Stimulated activated CD8-positive, alpha-beta memory T cell treated with anti-CD3 and anti-CD28 coated beads, Interleukin-12 subunit alpha, Interleukin-12 subunit beta, amount 100 ng/mL, for 24 hours (primary cell): ENCODE data around the gene INPP4A.

Experiments used
- DNase-seq: peaks from one replicate; pipeline ENCODE4 v3.0.0-alpha.2; 2020; ENCODE audit errors: extremely low read depth

The INPP4A gene

DNA sequence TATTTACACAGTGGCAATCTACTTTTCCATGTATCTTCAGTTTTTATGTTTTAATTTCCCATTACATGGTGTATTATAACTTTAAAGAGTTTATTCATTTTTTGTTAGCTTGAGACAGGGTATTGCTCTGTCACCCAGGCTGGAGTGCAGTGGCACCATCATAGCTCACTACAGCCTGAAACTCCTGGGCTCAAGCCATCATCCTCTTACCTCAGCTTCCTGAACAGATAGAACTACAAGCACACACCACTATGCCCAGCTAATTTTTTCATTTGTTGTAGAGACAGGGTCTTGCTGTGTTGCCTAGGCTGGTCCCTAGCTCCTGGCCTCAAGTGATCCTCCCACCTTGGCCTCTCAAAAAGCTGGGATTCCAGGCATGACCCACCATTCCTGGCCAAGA lies 96.8 kb downstream of the INPP4A start:
- DNase-seq = no peak

DNA sequence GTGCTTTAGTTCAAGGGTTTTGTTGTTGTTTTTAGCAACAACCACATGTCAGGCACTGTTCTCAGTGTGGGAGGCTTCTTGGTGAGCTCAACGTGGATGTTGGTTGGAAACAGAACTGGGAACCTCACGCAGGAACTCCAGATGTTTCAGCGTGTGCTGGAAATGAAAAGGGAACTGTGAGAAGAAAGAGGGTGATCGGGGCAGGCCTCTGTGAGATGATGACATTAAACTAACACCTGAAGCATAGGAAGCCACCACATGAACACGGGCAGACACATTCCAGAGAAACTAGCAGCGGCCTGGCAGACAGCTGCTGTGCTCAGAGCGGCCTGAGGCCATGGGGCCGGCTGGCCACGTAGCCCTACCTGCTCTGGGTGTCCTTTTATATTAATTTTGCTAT lies 97.2 kb downstream of the INPP4A start:
- no peak for DNase-seq

DNA sequence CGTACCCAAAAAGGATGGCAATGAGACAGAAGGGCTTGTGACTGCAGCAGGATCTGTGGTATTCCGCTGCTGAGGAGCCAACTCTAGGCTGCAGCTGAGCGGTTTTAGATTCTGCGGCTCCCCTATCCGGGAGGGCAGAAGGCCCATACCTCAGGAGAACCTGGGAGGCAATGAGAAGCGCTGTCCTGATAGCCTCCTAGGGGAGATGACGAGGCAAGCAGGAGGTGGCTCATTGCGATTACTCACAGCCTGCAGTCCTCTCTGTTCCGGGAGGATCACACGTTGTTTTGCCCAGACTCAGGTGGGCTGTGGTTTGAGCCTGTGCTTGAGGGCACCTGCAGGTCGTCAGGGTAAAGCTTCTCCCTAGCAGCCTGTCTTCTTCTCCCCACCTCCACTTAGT lies 98.6 kb downstream of the INPP4A start:
- DNase-seq = no peak

DNA sequence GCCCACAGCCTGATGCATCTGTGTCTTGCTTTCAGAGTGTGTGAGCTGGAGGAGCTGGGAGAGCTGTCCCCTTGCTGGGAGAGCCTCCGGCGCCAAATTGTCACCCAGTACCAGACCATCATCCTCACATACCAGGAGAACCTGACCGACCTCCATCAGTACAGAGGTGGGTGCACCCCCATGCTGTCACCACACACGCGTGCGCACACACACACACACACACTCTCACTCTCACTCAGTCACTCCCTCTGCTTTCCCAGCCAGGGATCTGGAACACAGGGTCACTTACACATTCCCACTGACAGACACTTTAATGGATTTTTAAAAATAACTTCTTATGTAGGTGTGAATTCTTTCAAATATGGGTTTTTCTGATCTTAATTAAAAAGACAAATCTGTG lies 99.2 kb downstream of the INPP4A start:
- no peak for DNase-seq

DNA sequence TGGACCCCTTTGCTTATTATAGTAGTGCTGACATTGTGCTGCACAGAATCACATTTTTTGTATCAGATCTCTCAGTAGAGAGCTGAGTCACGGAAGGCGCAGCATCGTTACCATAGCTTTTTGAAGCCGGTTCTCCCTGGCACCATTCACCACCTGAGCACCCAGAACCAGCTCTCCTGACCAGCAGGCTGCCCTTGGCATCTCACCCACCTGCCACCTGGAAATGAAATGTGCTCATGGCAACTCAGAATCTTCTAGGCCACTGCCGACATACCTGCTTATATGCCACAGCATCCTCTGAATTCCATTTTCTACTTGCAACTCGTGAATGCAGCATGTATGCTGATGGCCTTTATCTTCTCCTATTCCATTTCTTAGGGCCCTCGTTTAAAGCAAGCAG lies 100.9 kb downstream of the INPP4A start:
- no peak for DNase-seq

DNA sequence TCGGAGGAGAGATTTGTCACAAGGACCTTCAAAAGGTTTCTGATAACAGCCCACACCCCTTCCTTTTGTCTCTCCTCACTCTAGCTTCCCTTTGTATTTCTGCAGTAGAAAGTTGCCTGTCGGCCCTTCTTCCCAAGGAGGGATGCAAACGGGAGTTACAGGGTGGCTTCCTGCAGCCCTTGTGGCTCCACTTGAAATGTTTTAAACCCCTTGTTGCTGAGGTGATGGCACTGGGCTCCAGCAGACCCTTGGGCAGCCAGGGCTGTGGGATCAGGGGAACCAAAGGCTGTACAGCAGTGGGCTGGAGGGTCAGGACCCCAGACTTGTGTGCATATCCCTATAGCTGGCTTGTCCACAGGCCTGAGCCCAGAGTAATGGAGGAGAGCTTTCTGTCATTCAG lies 101.5 kb downstream of the INPP4A start:
- DNase-seq = no peak

DNA sequence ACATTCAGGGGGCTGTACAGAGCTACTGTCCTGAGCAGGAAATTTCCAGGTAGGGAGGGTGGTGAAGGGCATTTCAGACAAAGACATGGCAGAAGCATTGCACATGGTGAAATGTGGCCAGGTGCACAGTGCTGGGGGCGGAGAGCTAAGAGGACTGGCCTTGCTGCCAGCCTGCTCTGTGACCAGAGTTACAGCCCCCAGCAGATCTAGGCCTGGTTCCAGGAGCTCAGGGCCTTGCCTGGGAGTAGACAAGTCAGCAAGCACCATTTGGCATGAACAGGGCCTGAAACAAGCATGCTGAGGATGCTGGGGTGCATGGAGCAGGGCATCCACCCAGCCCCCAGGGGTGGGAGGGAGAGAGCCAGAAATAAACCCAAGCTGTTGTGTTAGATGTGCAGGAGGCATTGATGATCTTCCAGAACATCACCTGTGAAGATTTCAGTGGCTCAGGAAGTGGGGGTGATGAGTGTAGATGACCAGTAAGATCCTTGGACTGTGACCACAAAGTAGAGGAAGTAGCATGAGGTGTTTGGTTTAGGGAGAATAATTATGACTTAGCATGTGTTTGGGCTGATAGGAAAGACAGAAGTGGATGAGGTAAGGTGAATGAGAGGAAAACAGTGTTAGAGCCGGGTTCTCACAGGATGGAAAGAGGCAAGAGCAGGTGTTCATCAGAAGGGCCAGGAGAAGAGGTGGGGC lies 102.6 kb downstream of the INPP4A start:
- no peak for DNase-seq

DNA sequence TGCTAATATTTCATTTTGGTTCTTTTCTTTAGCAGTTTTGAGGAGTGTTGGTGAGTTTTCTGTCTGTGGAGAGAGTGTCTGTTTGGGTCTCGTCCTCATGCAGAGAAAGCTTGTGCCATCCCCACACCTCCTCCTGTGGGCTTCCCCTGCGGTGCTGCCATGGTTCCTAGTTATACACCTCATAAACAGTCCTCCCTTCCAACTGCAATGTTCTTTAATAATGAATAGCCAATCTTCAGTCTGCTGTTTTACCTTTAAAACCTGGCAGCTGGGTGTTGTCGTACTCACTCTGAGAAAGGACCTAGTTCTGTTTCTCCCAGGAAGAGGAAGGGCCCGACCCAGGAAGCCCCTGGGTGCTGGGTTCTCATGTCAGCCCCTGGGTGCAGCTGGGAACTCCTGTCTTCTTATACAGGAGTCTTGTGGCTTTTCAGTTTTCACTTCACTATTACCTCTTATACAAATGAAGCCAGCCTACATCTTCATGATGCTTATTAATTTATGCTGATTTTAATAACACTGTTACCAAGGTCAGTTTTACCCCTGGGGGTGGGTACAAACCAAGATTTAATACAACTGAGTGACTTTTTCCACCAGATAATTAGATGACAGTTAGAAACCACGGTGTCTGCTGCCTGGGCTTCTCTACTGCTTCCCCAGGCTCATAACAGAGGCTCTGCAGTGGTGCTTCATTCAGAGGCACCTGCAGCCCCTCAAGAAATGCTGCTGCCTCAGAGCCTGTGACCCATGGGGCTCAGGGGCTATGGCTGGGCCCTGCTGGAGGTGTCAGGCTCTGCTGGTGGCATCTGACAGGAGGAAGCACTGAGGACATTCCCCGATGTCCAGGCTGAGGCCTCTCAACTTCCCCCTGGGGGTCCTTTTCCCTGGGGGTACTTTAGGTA lies 104.5 kb downstream of the INPP4A start:
- no peak for DNase-seq

DNA sequence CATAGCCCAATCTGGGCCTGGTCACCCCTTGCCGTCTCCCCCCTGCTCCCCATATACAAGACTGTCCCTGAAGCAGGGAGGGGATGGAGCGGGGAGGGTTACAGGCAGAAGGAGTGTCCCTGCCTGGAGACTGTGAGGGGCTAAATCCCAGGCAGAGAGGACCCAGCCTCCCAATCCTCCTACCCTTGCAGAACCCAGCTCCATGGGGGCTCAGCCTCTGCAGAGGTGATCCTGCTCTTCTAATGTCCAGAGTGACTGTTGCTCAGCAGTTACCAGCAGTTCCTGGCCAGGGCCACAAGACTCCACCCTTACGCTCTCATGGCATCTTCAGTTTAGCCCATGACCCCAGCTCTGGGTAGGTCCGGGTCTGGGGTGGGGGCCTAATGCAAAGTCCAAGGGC lies 105.5 kb downstream of the INPP4A start:
- no peak for DNase-seq

DNA sequence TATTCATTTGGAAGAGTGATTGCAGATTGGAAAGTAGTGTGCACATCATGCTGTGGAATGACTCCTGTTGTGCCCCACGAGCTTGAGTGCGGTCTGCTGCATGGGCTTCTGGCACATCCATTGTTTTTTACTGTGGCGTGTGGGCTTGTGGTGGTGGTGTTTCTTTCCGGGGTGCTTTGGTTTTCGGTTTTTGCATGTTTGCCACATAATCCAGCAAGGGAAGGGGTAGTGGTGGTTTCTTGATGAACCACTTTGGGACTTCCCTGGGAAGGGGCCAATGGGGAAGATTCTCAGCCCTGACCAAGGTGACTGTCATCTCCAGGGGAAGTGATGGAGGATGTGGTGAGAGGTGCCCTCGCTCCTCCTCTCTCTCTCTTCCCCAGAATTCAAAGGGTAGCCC lies 106.7 kb downstream of the INPP4A start:
- DNase-seq = no peak

DNA sequence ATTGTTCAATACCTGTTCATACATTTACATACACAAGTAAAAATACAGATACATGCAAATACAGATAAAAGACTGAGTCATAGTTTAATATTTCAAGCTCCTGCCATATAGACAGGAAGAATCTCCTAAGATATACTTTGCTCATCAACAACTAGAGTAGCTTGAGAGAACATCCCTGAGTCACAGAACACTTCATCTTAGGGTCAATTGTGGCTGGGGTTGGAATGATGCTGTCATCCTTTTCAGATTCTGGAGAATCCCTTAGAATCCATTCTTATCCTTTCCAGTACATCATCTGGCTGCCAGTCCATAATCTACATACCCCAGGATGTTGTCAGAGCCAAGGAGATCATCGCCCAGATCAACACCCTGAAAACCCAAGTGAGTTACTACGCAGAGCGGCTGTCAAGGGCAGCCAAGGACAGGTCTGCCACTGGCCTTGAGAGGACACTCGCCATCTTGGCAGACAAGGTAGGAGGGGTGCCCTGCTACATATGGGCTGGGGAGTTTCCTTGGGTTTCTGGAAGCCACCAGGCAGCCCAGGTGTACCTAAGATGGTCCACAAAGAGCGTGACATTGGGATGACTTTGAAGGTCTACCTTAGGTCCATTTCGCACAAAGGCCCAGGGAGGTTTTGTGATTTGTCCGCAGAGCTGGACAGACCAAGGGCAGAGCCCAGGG lies 108.0 kb downstream of the INPP4A start:
- DNase-seq = no peak

DNA sequence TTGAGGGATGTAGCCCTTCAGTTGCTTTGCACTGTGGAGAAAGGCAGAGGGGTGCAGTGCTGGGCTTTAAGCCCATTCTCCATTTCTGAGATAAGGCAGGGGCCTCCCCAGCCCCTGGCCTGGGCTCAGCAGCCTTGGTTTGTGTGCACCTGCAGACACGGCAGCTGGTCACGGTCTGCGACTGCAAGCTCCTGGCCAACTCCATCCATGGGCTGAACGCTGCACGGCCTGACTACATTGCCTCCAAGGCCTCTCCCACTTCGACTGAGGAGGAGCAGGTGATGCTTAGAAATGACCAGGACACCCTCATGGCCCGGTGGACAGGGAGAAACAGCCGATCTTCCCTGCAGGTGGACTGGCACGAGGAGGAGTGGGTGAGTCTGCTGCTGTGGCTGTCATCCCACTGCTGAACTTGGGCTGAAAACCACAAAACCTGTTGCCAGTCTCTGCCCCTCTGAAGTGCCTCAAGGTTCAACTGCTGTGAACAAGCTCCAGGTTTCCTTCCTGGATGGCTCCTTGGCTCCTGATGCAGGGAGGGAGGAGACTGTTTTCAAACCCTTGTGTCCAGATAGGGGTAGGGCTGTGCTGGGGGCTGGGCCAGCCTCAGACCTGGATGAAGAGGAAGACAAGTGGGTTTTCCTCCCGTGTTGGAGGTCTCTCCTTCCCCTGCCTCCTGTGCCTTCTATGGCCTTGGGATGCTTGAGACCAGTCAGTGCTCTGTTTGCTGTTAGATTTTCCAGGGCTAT lies 109.6 kb downstream of the INPP4A start:
- no peak for DNase-seq

DNA sequence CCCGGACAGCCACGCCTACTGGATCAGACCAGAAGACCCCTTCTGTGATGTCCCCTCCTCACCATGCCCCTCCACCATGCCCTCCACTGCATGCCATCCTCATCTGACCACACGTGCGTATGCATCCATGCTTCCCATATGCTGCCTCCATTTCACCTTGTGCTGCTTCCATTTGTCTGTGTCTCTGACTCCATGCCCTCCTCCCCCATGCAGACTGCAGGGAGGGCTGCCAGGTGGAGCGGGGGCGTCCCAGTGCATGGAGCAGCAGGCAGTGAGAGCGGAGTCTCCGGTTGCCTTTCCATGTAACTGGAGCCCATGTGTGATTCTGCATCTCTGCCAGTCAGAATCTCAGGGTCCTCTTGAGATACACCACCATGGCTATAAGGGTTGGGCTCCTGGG lies 111.0 kb downstream of the INPP4A start:
- DNase-seq = no peak

DNA sequence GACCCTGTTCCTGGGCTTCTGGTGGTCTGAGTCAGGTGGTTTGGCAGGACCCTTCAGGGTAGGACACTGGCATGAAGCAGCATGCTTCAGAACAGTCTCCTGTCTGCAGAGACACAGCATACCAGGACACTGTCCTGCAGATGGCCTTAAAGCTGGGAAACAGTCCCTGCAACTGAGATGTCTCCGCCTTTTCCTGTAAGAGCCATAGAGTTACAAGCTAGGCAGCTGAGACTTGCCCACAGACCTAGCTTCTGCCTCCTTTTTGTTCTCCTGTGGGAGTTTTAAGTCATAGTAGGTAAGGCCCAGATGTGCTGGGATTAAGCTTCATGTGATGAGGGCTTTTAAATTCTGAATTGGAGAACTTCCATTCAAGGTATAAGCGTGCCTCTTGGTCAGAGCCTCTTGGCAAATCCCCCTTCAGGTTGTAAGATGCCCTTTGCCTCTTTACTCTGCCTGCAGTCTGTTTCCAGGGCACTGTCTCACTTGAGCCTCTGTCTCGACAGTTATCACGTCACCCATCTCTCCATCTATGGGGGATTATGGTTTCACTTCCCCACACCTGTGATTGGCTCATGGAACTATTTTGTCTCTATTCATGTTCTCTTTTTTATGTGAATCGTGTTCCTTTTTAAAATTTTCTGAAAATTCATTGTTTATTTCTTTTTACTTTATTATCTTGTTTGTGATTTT lies 111.8 kb downstream of the INPP4A start:
- no peak for DNase-seq

DNA sequence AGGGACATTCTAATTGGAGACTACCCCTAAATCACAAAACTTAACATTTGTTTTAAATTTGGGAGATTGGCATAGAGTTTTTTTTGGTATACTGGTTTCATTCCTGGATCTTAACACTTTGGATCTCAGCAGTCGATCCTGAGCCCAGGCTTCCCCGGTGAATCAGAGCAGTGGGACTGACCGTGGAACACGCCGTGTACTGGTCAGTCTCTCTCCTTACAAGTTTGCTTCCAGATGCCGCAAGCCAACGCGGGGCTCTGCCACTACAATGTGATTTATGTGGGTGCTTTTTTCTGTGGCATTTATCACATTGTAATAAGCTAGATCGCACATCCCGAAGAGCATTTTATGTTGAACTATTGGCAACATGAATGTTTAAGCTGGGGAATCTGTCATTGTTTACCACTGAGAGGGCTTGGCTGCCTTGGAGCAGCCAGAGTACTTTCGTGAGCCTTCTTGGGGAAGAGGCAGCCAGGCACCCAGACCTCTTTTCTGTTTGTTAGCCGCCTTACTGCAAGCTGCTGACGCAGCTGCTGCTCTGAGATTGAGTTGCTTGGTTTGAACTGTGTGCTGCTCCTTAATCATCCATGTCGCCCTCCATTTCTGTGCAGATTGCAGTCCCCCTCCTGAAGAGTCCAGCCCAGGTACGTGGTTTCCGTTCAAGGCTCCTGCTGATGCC lies 114.3 kb downstream of the INPP4A start:
- no peak for DNase-seq

DNA sequence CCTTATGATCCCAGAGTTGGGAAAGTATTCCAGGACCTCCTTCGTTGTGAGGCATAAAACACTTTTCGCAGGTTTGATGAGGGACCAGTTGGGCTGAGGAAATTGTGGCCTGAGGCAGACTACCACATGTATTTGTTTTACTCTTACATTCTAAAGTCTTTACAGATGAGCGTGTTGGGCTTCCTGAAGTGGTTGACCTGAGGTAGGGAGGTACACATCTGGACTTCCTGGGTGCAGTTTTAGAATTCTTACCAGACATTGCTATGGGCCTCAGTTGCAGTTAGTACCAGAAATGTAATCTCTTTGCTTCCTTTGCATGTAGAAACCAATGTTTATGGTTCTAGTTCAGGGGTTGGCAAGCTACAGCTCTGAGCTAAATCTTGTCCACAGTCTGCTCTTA lies 114.9 kb downstream of the INPP4A start:
- no peak for DNase-seq

DNA sequence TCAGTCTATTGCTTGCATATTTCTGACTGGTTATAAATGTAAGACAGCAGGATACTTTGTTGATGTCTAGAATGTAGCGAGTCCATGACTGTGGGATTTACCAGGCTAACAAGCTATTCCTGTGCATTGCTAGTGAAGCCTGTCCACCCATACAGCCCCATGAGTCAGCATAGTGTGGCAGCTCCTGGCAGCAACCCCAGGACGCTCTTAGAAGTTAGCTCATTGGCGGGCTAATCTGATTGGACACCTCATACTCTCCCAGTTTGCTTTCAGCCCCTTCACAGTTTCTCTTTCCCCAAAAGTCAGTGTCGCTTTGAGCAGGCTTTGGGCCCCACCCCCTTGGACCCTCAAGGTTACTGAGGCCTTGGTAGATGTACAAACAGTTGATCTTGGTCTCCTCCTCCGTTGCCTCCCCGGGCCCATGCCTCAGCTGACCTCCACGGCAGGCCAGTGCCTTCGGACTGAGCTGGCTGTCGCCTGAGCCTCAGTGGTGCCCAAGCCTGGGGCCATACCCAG lies 115.7 kb downstream of the INPP4A start:
- DNase-seq = no peak

DNA sequence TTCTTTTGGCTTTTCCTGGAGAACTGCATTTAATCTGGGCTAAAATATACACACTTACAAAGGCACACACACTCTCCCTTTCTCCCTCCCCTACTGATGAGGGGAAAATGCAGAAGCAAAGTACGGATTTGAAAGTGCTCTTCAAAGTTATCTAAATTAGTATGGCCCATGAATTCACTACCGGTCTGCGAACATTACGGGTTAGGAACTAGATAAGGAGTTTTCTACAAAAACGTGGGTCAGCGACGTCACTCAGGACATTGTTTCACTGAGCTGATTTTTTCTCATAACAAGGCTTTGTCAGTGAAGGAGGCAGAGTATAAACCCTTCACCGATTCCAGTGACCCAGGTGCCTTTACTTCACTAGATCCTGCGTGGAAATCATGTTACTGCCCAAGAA lies 116.4 kb downstream of the INPP4A start:
- no peak for DNase-seq

DNA sequence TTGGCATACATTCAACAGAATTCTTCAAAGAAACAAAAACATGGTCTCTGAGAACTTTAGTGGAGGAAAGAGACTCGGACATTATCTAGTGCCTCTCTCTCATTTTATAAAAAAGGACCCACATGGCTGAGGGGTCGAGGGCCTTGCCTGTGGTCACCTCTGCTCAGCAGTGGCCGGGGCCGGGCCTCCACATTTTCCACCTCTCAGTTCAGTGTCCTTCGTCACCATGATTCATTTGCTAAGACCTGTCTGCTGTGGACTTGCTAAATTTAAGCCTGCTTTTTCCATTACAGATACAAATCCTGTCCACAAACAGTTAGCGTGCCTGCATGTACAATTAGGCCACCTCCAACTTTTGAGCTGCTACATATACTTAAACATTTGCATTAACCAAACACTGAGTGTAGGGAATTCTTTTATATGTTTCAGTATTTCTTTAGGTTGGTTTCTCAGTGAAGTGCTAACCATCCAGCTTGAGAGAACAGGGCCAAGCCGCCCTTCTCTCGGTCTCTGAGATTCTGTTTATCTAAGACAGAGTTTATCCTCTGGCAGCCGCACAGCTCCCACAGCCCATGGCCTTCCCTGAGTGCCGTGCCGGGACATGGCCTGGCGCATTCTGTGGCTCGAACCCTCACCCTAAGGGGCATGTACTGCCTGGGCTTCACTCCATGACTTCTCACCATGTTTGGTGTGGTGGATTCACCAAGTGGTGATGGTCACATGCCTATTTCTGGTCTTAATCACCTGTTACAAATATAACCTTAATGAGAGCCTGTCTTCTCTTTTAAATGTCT lies 117.4 kb downstream of the INPP4A start:
- no peak for DNase-seq

DNA sequence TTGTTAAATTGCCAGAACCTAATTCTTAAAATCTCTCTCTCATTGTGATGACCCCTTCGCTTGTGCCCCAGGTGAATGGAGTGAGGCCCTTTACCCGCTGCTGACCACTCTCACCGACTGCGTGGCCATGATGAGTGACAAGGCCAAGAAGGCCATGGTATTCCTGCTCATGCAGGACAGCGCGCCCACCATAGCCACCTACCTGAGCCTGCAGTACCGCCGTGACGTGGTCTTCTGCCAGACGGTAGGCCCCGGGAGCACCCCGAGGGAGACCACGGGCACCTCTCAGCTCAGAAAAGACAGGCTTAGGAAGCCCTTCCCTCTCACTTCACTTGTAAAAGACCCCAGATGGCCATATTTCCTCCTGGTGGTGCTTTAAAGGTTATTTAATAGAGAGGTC lies 118.7 kb downstream of the INPP4A start:
- no peak for DNase-seq
